ENCODE measurements around the gene SUPT5H.

DNA sequence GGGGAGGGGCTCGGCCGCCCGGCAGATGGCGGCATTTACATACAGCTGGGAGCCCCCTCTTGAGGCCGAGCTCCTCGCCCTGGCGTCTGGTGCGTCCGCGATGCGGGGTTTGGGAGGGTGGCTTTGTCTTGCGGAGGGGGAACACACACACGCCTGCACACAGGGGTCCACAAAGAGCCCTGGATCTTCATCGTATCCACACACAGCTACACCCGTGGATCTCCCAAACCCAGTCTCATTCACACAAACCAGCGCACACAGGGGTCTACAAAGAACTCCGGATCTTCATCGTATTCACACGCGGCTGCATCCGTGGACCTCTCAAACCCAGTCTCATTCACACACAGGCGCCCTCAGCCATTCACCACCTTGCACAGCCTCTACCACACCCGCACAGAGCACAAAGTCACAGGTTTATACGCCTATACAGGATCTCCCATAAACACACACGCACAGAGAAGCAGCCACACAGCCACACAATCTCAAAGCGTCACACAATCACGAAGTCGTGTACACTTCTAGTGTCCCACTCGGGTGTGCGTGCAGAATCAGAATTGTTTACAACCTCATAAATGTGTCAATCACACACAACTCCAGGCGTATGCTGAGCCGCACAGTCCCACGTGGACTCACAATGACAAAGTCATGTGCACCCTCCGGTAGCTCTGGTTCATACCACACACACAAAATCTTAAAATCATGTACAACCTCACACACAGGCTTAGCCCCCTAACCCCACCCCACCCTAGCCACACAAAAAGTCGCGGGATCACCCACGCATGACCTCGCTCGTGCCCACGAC, 52.8 kb downstream of the SUPT5H start:
- TF ChIP-seq, protein P1, sequence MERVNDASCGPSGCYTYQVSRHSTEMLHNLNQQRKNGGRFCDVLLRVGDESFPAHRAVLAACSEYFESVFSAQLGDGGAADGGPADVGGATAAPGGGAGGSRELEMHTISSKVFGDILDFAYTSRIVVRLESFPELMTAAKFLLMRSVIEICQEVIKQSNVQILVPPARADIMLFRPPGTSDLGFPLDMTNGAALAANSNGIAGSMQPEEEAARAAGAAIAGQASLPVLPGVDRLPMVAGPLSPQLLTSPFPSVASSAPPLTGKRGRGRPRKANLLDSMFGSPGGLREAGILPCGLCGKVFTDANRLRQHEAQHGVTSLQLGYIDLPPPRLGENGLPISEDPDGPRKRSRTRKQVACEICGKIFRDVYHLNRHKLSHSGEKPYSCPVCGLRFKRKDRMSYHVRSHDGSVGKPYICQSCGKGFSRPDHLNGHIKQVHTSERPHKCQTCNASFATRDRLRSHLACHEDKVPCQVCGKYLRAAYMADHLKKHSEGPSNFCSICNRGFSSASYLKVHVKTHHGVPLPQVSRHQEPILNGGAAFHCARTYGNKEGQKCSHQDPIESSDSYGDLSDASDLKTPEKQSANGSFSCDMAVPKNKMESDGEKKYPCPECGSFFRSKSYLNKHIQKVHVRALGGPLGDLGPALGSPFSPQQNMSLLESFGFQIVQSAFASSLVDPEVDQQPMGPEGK (CRISPR knock-in tag; IDR thresholded peaks at IDR 0.05; ENCODE audit: borderline replicate concordance): 0 out of 2 replicates have a peak, but pooled peaks have one; percentile 17
- TF ChIP-seq ZFP3 (CRISPR knock-in tag; IDR thresholded peaks at IDR 0.05) (no peak), ZNF8 (CRISPR knock-in tag; IDR thresholded peaks at IDR 0.05) (no peak), PPARA (CRISPR knock-in tag; IDR thresholded peaks at IDR 0.05; ENCODE audit: borderline replicate concordance) (no peak), ZNF70 (CRISPR knock-in tag; IDR thresholded peaks at IDR 0.05) (no peak)
- TF ChIP-seq, protein P2, sequence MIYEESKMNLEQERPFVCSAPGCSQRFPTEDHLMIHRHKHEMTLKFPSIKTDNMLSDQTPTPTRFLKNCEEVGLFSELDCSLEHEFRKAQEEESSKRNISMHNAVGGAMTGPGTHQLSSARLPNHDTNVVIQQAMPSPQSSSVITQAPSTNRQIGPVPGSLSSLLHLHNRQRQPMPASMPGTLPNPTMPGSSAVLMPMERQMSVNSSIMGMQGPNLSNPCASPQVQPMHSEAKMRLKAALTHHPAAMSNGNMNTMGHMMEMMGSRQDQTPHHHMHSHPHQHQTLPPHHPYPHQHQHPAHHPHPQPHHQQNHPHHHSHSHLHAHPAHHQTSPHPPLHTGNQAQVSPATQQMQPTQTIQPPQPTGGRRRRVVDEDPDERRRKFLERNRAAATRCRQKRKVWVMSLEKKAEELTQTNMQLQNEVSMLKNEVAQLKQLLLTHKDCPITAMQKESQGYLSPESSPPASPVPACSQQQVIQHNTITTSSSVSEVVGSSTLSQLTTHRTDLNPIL (CRISPR knock-in tag; IDR thresholded peaks at IDR 0.05; ENCODE audit: low read depth): no peak
- TF ChIP-seq, protein P3, sequence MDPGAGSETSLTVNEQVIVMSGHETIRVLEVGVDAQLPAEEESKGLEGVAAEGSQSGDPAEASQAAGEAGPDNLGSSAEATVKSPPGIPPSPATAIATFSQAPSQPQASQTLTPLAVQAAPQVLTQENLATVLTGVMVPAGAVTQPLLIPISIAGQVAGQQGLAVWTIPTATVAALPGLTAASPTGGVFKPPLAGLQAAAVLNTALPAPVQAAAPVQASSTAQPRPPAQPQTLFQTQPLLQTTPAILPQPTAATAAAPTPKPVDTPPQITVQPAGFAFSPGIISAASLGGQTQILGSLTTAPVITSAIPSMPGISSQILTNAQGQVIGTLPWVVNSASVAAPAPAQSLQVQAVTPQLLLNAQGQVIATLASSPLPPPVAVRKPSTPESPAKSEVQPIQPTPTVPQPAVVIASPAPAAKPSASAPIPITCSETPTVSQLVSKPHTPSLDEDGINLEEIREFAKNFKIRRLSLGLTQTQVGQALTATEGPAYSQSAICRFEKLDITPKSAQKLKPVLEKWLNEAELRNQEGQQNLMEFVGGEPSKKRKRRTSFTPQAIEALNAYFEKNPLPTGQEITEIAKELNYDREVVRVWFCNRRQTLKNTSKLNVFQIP (CRISPR knock-in tag; IDR thresholded peaks at IDR 0.05; ENCODE audit: borderline replicate concordance, low read depth): no peak
